DND-41 (cell line): ENCODE results near the gene SMIM21.

Experiments
- CTCF ChIP-seq: IDR thresholded peaks from 2 replicates; pipeline ENCODE4 v1.5.1; 2012; ENCODE audit warnings: borderline replicate concordance, low read length, moderate library complexity, mild to moderate bottlenecking; ENCODE audit not compliant: poor library complexity, severe bottlenecking; ENCODE audit errors: extremely low read depth
- EZH2 ChIP-seq: IDR thresholded peaks from 3 replicates; pipeline ENCODE4 v1.6.1; 2012; ENCODE audit warnings: borderline replicate concordance, low read depth, mild to moderate bottlenecking, moderate library complexity, low read length, inconsistent platforms; ENCODE audit not compliant: severe bottlenecking

- no peak for TF ChIP-seq CTCF
- TF ChIP-seq EZH2: no peak
These were observed 65.1 kb downstream of the SMIM21 start for GRCh38 chr18:75362435-75362834.
